GM18868 (cell line): Measurements from ENCODE around the gene NFX1.
"Not testable (repeated sequence)": the region's sequence is repeated elsewhere in the genome, so short reads cannot be mapped to it uniquely, and the experiment has no call there.

ENCODE experiments used
- ATAC-seq: cut with Tn5 transposase; IDR thresholded peaks from one replicate; pipeline ENCODE4 v1.9.1; 2021; ENCODE audit warnings: mild to moderate bottlenecking, moderate library complexity; ENCODE audit not compliant: unreplicated experiment

NFX1 gene

GRCh38 chr9:33306037-33306436 lies 15.7 kb downstream of the NFX1 start:
- ATAC-seq: no peak

- no peak for ATAC-seq
These were observed 16.8 kb downstream of the NFX1 start for GRCh38 chr9:33307067-33307466.

- ATAC-seq: no peak
These were observed 19.6 kb downstream of the NFX1 start for GRCh38 chr9:33309903-33310302.

DNA sequence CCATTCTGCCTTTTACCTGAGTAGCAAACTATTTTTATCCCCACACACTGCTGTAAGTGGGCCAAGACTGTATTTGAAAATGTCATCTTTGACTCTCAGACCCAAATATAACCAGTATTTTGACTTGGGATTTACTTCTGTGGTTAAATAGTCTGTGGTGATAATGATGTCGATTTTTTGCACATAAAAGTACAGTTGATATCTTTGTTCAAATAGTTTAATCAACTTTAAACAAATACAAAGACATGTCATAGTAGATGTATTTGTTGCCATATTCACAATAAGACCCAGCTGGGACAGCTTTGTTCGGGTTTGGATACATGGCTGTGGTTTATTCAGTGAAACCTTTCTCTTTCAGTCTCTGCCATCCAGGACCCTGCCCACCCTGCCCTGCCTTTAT lies 20.4 kb downstream of the NFX1 start:
- ATAC-seq: no peak

- ATAC-seq: no peak
These were observed 21.6 kb downstream of the NFX1 start for GRCh38 chr9:33311953-33312352.

GRCh38 chr9:33315371-33315770 lies 25.1 kb downstream of the NFX1 start:
- no peak for ATAC-seq

DNA sequence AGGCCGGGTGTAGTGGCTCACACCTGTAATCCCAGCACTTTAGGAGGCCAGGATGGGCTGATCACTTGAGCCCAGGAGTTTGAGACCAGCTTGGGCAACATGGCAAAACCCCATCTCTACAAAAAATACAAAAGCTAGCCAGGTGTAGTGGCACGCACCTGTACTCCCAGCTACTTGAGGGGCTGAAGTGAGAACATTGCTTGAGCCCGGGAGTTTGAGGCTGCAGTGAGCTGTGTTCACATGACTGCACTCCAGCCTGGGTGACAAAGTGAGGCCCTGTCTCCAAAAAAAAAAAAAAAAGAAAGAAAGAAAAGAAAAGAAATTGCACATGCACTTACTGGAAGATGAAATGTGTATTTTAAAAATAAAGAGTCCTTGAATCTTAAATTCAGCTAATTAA lies 26.8 kb downstream of the NFX1 start:
- not testable (repeated sequence) for ATAC-seq

GRCh38 chr9:33318225-33318624 lies 27.9 kb downstream of the NFX1 start:
- no peak for ATAC-seq

DNA sequence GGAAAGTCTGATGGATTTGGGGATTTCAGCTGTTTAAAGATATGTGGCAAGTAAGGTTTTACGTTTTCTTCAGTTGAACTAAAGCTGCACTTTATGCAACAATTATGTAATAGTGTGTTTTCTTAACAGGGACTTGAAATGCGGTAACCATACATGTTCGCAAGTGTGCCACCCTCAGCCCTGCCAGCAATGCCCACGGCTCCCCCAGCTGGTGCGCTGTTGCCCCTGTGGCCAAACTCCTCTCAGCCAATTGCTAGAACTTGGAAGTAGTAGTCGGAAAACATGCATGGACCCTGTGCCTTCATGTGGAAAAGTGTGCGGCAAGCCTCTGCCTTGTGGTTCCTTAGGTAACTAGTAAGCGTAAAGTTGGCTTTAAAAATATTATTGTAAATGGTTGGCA lies 28.5 kb downstream of the NFX1 start:
- no peak for ATAC-seq

- no peak for ATAC-seq
These were observed 29.9 kb downstream of the NFX1 start for GRCh38 chr9:33320230-33320567.

DNA sequence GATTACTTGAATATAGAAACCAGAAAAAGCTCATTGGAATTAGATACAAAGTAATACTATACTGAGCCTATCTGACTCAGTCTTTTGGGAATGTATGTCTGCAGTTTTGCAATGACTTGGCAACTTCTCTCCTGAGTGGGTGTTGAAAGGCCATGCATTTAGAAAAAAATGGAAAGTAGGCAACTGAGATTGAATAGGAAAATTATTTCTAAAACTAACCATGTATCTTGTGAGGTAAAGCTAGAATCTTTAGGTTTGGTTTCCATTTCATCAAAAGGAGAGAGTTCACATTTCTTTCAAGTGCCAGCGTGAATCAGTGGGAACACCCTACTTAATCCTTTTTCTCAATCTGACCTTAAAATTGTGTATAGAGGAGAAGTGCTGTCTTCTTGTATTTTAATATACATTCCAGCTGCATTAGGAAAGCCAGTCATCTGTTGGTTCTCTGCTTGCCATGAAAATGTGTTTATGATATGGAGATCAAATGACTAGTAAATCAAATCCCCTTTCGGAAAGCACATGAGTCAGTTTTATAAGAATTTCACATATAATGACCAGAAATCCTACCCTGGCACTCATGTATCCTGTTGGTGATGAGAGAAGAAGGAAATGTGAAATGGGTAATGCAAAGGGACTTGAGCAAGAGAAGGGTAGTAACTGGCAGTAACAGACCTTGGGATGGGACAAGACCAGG lies 30.4 kb downstream of the NFX1 start:
- no peak for ATAC-seq

DNA sequence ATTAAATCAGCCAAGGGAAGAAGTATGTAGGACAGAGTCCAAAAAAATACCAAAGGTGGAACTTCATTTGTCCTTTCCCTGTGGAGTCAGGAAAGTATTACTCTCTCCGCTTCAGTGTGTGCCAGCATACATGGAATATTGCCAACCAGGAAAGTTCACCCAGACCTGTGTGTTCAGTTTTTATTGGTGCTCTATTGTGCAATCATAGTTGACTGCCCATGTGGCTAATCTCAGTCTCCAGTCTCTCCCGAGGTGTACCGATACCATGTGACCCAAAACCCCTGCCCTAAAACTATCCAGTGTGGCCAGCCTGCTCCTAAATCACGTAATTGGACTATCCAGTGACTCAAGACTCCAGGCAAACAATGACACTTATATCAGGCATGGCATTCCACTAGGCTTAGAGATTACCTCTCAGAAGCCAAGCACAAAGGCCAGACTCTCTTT lies 38.8 kb downstream of the NFX1 start:
- no peak for ATAC-seq

DNA sequence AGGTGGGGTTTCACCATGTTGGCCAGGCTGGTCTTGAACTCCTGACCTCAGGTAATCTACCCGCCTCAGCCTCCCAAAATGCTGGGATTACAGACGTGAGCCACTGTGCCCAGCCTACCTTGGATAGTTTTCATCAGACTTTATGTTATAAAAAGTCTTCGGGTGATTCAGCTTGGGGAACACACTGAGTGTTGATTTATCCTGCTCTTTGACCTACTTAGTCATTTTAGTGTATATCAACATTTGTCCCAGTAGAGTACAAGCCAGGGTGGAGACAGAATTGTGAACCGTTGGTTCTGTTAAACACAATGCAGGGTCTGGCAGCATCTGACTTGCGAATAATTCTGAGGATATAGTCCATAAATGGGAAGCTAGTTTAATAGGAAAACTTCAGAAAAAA lies 39.7 kb downstream of the NFX1 start:
- no peak for ATAC-seq

DNA sequence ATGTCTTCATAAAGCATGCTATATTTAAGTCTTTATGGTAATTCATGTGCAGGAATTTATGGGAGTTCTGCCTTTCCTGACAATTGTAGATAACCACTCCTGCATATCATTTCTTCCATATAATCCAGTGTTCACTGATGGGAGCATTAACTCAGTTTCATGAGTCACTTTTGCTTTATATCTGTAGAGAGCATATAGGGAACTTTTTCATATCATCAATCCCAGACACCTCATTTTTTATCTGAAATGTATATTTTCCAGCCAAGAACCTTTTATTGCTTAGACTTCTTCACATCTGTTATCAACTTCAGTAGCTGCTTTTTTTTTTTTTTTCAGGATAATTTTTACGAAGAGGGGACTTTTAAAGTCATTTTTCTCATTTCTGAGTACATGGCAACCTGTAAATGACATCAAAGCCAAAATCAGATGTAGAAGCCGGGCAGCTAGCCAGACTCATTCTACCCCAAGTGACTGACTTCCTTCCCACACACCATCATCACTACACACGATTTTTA lies 41.1 kb downstream of the NFX1 start:
- no peak for ATAC-seq

- ATAC-seq: no peak
These were observed 41.7 kb downstream of the NFX1 start for GRCh38 chr9:33332011-33332410.

DNA sequence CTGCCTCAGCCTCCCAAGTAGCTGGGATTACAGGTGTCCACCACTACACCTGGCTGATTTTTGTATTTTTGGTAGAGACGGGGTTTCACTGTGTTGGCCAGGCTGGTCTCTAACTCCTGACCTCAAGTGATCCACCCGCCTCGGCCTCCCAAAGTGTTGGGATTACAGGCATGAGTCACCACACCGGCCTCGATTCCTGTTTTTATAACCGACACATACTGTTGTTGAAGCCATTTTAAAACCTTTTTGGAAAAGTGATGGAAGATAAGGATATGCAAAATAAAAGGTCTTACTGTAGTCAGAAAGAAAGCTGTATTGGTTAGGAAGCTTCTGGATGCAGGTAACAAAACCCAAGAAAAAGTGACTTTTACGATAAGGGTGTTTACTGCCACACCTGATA lies 42.6 kb downstream of the NFX1 start:
- ATAC-seq: not testable (repeated sequence)

GRCh38 chr9:33340186-33340585 lies 49.9 kb downstream of the NFX1 start:
- ATAC-seq: no peak

GRCh38 chr9:33341182-33341581 lies 50.9 kb downstream of the NFX1 start:
- ATAC-seq: no peak

DNA sequence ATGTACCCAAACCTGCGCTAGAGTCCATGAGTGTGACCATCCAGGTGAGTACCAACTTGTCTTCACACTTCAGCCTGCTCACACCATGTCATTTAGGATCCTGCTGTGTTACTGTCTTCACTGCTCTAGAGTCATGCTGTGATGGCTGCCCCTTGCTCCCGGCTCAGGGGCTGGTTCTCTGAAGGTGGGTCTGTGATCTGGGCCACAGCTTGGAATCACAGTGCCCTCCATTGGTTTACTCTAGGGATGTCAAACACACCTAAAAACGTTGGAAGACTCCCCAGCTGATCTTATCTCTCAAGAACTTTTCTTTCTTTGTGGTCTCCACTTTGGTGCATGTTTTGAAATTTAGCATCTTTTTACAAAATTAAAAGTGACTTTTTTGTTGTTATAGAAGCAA lies 53.8 kb downstream of the NFX1 start:
- ATAC-seq: no peak

DNA sequence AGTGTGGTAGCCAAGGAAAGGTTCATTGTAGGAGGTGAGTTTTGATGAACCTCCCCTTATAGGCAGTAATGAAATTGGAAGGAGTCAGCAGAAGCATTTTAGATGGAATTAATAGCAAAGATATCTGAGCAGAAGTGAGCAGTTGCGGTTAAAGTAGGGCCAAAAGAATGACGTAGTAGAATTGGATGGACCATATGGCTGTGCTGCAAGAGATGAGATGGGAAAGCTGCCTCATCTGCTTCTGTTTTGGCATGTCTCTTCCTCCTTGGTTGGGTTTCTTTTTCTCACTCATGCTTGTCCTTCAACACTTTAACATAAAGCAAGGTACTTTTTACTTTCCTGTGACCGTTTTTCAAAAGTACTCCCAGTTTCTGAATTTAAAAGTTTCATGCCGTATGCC lies 56.2 kb downstream of the NFX1 start:
- no peak for ATAC-seq

DNA sequence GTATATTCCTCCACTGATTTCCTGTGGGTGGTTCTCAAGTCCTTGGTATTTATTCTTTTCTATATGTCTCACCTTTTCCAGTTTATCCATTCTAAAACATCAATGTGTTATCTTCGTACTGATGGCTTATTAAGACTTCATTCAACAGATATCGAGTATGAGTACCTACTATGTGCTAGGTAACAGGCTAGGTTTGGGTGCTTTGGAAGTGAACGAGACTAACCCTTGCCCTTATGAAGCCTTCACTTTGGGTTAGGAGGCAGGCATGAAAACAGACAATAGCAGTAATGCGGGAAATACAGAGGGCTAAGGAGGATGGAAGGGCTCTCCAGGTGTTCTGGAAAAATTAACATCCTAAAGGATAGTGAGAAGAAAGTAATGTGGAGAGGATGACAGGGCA lies 58.7 kb downstream of the NFX1 start:
- ATAC-seq: no peak

- no peak for ATAC-seq
These were observed 59.4 kb downstream of the NFX1 start for GRCh38 chr9:33349743-33350142.

DNA sequence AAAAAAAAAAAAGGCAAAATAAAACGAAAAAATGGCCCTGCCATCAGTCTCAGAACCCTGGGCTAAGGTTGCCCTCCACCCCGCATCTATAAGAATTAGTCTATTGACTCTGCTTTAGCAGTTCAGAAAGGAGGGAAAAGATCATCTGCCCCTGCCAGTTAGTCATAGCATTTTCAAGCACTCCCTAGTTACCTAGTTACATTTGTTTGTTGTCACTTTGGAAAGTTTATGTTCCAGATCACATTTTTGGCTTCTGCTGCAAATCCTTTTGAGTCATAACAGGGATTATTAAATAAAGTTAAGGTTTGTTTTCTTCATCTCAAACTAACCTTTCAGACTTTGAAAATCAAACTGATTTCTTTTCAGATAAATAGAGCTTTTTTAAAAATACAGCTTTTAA lies 60.0 kb downstream of the NFX1 start:
- no peak for ATAC-seq
